HG03039 (cell line): ENCODE measurements around the gene CSMD2.
"Not testable (repeated sequence)": the region's sequence is repeated elsewhere in the genome, so short reads cannot be mapped to it uniquely, and the experiment has no call there.

Experiments used
- ATAC-seq: cut with Tn5 transposase; IDR thresholded peaks from one replicate; pipeline ENCODE4 v1.9.1; 2021; ENCODE audit warnings: mild to moderate bottlenecking, moderate library complexity; ENCODE audit not compliant: unreplicated experiment

The CSMD2 gene

GRCh38 chr1:33517596-33518250, 647.3 kb downstream of the CSMD2 start:
- ATAC-seq, result no peak

GRCh38 chr1:33516891-33517567, 648.0 kb downstream of the CSMD2 start:
- no peak for ATAC-seq

GRCh38 chr1:33516428-33516827, 648.6 kb downstream of the CSMD2 start:
- ATAC-seq, result no peak

- ATAC-seq, result no peak
Observed at GRCh38 chr1:33515607-33516006, 649.4 kb downstream of the CSMD2 start.

GRCh38 chr1:33515112-33515511, 649.9 kb downstream of the CSMD2 start:
- no peak for ATAC-seq

GRCh38 chr1:33512226-33513011, 652.6 kb downstream of the CSMD2 start:
- ATAC-seq, result no peak

- not testable (repeated sequence) for ATAC-seq
Observed at GRCh38 chr1:33509276-33509675, 655.8 kb downstream of the CSMD2 start.

- ATAC-seq, result no peak
Observed at GRCh38 chr1:33508151-33508550, 656.9 kb downstream of the CSMD2 start.

- ATAC-seq, result no peak
Observed at GRCh38 chr1:33507661-33508060, 657.4 kb downstream of the CSMD2 start.

GRCh38 chr1:33503506-33503905, 661.5 kb downstream of the CSMD2 start:
- ATAC-seq, result no peak

- ATAC-seq, result no peak
Observed at GRCh38 chr1:33502726-33503125, 662.3 kb downstream of the CSMD2 start.

- no peak for ATAC-seq
Observed at GRCh38 chr1:33501774-33502173, 663.3 kb downstream of the CSMD2 start.

GRCh38 chr1:33501309-33501708, 663.7 kb downstream of the CSMD2 start:
- ATAC-seq, result no peak

- no peak for ATAC-seq
Observed at GRCh38 chr1:33500547-33500946, 664.5 kb downstream of the CSMD2 start.

- no peak for ATAC-seq
Observed at GRCh38 chr1:33497410-33497809, 667.6 kb downstream of the CSMD2 start.

GRCh38 chr1:33494929-33495328, 670.1 kb downstream of the CSMD2 start:
- ATAC-seq, result no peak

GRCh38 chr1:33488624-33489023, 676.4 kb downstream of the CSMD2 start:
- no peak for ATAC-seq

GRCh38 chr1:33482412-33482811, 682.6 kb downstream of the CSMD2 start:
- ATAC-seq, result no peak

GRCh38 chr1:33477451-33477850, 687.6 kb downstream of the CSMD2 start:
- ATAC-seq, result no peak

- ATAC-seq, result no peak
Observed at GRCh38 chr1:33473900-33474299, 691.1 kb downstream of the CSMD2 start.

- peak; percentile 85 for ATAC-seq
Observed at GRCh38 chr1:33472269-33472980, 692.6 kb downstream of the CSMD2 start, which contains the start of gene ZSCAN20. Gene ZSCAN20, plus strand, starts transcription at chr1:33472645. Its CDS starts 6,644 bp downstream, at chr1:33479289.
